GM21360 (cell line): ENCODE results near the gene STPG1.

Experiments
- ATAC-seq: cut with Tn5 transposase; IDR thresholded peaks from one replicate; pipeline ENCODE4 v1.9.1; 2021; ENCODE audit warnings: mild to moderate bottlenecking, moderate library complexity; ENCODE audit not compliant: unreplicated experiment

The STPG1 gene

GRCh38 chr1:24393892-24394291, 19.7 kb downstream of the STPG1 start:
- ATAC-seq, result no peak

GRCh38 chr1:24392982-24393650, 20.5 kb downstream of the STPG1 start:
- no peak for ATAC-seq

DNA sequence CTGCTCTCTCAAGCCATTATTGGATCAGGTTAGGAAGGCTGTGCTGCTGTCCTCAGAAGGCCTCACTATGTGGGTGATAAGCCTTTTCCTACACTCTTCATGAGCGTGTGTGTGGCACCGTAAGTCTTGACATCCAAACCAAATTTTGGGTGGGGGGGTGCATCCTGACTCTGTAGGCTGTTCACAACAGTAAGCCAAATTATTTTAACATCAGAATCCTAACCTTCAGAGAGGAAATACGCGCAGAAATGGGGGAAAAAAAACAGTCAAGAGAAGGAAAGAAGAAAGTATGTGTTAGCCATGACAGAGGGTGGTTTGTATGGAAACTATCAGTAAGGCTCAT, 21.0 kb downstream of the STPG1 start:
- no peak for ATAC-seq

GRCh38 chr1:24391882-24392603, 21.5 kb downstream of the STPG1 start:
- ATAC-seq, result peak; percentile 61

- peak; percentile 61 for ATAC-seq
These were observed 22.4 kb downstream of the STPG1 start for GRCh38 chr1:24390924-24391782.

GRCh38 chr1:24389231-24389678, 24.3 kb downstream of the STPG1 start:
- ATAC-seq, result no peak

GRCh38 chr1:24388331-24388885, 25.2 kb downstream of the STPG1 start:
- ATAC-seq, result no peak

GRCh38 chr1:24387636-24388175, 25.9 kb downstream of the STPG1 start:
- ATAC-seq, result no peak

DNA sequence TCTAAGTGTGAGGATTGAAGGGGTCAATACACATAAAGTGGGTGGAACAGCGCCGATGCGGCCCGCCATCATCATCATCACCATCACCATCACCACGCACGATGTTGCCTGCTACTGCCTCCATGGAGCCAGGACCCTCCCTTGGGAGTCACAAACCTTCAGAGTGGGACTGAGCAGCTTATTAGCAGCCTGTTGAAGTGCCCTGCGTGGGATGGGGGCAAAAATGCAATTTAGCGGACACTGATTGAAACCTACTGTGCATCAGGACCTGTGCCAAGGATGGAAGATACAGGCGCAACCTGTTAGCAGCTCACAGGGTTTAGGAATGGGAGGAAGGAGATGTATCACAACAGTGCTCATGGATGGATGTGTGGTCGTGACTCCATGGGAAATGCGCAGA, 26.7 kb downstream of the STPG1 start:
- no peak for ATAC-seq

- ATAC-seq, result no peak
These were observed 27.3 kb downstream of the STPG1 start for GRCh38 chr1:24386241-24386640.

DNA sequence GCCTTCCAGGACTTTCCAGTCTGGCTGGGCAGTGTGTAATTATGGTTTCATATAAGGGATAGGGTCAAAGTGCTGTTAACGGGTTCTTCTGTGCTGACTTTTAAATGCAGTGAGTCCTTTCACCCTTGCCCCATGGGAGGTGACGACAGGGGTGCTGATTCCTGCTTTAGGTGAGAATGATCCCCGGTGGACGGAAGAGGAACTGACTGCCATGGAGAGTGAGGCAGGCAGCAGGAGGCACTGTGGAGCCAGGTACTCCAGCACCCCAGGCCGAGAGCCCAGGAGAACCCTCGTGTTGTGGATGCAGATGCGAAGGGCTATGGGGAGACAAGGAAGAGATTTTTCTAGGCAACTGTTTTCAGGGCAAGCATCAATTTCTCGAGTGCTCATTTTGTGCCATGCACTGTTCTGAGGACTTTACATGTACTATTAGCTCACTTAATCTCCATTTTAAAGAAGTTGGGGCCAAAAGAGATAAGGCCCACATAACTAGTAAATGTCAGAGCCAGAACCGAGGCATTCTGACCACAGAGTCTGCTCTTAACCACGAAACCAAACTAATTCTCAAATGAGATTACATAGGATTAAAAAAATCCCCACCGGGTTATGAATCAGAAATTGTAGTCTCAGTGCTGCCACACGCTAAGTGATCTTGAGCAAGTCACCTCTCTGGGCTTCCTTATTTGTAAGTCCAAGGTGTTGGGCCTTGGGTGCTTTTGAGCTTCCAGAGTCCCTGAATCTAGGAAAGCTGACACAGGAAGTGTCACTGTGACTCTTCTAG, 28.2 kb downstream of the STPG1 start:
- no peak for ATAC-seq

DNA sequence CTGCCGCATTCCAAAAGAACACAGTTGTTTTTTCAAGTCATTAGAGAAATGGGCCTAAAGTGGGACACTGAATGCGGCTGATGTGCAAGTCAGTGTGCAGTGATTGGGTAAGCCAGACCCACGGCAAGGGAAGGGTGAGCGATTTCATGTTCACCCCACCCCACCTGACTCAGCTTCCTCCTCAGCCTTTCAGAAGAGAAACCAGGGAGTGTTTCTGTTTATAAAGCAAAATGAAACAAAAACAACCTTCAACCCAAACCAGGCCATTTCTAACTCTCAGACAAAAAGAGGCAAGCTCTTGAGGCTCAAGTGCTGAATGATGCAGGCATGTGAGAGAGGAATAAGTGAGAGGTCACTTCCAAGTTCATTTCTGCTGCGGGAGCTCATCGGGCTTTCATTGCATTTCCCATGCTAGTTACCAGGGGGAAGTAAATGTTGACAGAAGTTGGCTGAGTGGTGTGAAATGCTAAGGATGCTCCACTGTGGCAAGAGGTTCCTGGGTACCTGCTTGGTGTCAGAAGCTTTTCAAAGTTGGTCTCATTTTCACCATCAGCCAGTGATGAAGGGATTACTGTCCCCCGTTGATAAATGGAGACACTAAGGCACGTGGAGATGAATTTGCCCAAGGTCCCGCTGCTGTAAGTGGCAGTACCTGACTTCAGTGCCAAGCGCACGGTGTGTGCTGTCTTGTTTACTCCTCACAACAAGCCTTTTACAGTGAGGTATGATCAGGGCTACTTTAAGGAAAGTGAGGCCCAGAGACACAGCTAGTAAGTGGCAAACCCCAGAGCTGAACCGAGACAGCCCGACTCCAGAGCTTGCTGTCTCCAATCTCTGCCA, 29.1 kb downstream of the STPG1 start:
- peak; percentile 41 for ATAC-seq

DNA sequence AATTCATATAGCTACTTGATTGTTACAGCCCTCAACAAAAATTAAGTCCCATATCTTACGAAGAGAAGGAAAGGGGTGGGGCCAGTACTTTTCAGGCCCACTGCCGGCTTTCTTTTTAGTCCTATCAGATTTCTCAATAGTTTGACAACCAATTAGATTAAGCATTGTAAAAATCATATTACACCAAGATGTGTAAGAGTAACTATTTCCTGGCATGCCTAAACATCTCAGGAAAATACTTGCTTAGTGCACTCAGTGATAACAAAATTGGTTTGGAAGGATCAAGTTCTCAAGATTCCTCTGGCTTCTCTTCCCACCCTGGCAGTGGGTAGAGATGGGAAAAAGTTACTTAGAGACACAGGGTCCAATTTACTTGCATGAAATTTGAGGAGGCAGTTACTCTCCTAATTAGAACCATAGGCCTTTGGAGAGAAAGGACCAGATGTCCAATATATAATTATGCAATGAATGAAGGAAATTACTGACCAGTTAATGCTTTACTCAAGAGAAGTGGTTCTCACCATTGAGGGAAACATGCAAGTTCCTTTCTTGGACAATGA, 30.1 kb downstream of the STPG1 start:
- no peak for ATAC-seq

GRCh38 chr1:24382165-24382577, 31.4 kb downstream of the STPG1 start:
- ATAC-seq, result no peak

DNA sequence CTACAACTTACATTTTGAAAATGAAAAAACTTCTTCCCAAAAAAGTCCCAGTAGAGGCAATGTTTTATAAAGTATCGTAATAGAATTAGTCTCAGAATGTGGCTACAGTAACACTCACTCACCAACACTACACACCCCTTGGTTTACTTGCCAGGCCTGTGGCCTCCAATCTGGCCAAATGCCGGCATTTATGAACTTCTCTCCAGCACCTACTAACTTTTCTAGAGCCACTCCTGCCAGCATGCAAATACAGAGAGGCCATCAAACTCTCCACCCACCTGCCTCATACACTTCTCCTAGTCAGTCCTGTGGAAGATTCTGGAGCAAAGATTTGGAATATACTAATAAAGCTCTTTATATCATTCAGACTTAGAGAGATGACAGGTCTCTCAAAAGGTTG, 32.3 kb downstream of the STPG1 start:
- no peak for ATAC-seq

- no peak for ATAC-seq
These were observed 33.1 kb downstream of the STPG1 start for GRCh38 chr1:24380508-24380907.

- no peak for ATAC-seq
These were observed 33.8 kb downstream of the STPG1 start for GRCh38 chr1:24379733-24380315.

- no peak for ATAC-seq
These were observed 38.4 kb downstream of the STPG1 start for GRCh38 chr1:24374891-24375786.
